ENCODE measurements around the gene VWC2L. TPM values are rescaled to one million over a fixed set of nuclear protein-coding genes. Genes with fewer than 3 reads are reported as not detected.

VWC2L gene
- total RNA-seq, 1 donor from 2014 or later: not detected

GRCh38 chr2:214557884-214558283 is 147.0 kb downstream of the VWC2L start:
- no peak overlapping the region for H3K27ac Mint-ChIP-seq
- H3K4me1 Mint-ChIP-seq (ENCODE audit: low read depth): no peaks in the 10 kb centered on the region
- H3K4me3 Mint-ChIP-seq (ENCODE audit: low read depth): no peak overlapping the region
- no peaks in the 10 kb centered on the region for H3K36me3 Mint-ChIP-seq (ENCODE audit: low read depth)
- DNase-seq (ENCODE audit: low spot score): no peak
- H3K27me3 Mint-ChIP-seq (ENCODE audit: low read depth): no peaks in the 10 kb centered on the region
- intact Hi-C loops (cut with micrococcal nuclease): no loop called here
- H3K9me3 Mint-ChIP-seq: no peaks in the 10 kb centered on the region

GRCh38 chr2:214558341-214558740 is 147.5 kb downstream of the VWC2L start:
- no peaks in the 10 kb centered on the region for H3K36me3 Mint-ChIP-seq (ENCODE audit: low read depth)
- intact Hi-C loops (cut with micrococcal nuclease): no loop called here
- no peak for DNase-seq (ENCODE audit: low spot score)
- no peak overlapping the region for H3K27ac Mint-ChIP-seq
- no peaks in the 10 kb centered on the region for H3K9me3 Mint-ChIP-seq
- no peaks in the 10 kb centered on the region for H3K27me3 Mint-ChIP-seq (ENCODE audit: low read depth)
- H3K4me1 Mint-ChIP-seq (ENCODE audit: low read depth): no peaks in the 10 kb centered on the region
- H3K4me3 Mint-ChIP-seq (ENCODE audit: low read depth): no peak overlapping the region

GRCh38 chr2:214560176-214560575 is 149.3 kb downstream of the VWC2L start:
- DNase-seq (ENCODE audit: low spot score): no peak
- no peaks in the 10 kb centered on the region for H3K4me1 Mint-ChIP-seq (ENCODE audit: low read depth)
- no peak overlapping the region for H3K4me3 Mint-ChIP-seq (ENCODE audit: low read depth)
- no peak overlapping the region for H3K27ac Mint-ChIP-seq
- no peaks in the 10 kb centered on the region for H3K27me3 Mint-ChIP-seq (ENCODE audit: low read depth)
- no peaks in the 10 kb centered on the region for H3K36me3 Mint-ChIP-seq (ENCODE audit: low read depth)
- intact Hi-C loops (cut with micrococcal nuclease): no loop called here
- no peaks in the 10 kb centered on the region for H3K9me3 Mint-ChIP-seq

GRCh38 chr2:214560618-214561190 is 149.8 kb downstream of the VWC2L start:
- no peak overlapping the region for H3K27ac Mint-ChIP-seq
- intact Hi-C loops (cut with micrococcal nuclease): no loop called here
- no peak for DNase-seq (ENCODE audit: low spot score)
- no peaks in the 10 kb centered on the region for H3K27me3 Mint-ChIP-seq (ENCODE audit: low read depth)
- no peak overlapping the region for H3K4me3 Mint-ChIP-seq (ENCODE audit: low read depth)
- no peaks in the 10 kb centered on the region for H3K4me1 Mint-ChIP-seq (ENCODE audit: low read depth)
- H3K36me3 Mint-ChIP-seq (ENCODE audit: low read depth): no peaks in the 10 kb centered on the region
- no peaks in the 10 kb centered on the region for H3K9me3 Mint-ChIP-seq

GRCh38 chr2:214565246-214565645 is 154.4 kb downstream of the VWC2L start:
- H3K27me3 Mint-ChIP-seq (ENCODE audit: low read depth): no peaks in the 10 kb centered on the region
- H3K4me1 Mint-ChIP-seq (ENCODE audit: low read depth): no peaks in the 10 kb centered on the region
- intact Hi-C loops (cut with micrococcal nuclease): no loop called here
- H3K27ac Mint-ChIP-seq: no peak overlapping the region
- no peaks in the 10 kb centered on the region for H3K36me3 Mint-ChIP-seq (ENCODE audit: low read depth)
- DNase-seq (ENCODE audit: low spot score): no peak
- H3K4me3 Mint-ChIP-seq (ENCODE audit: low read depth): no peak overlapping the region
- H3K9me3 Mint-ChIP-seq: no peaks in the 10 kb centered on the region

- no peaks in the 10 kb centered on the region for H3K9me3 Mint-ChIP-seq
- H3K4me1 Mint-ChIP-seq (ENCODE audit: low read depth): no peaks in the 10 kb centered on the region
- intact Hi-C loops (cut with micrococcal nuclease): no loop called here
- DNase-seq (ENCODE audit: low spot score): no peak
- no peak overlapping the region for H3K4me3 Mint-ChIP-seq (ENCODE audit: low read depth)
- no peaks in the 10 kb centered on the region for H3K36me3 Mint-ChIP-seq (ENCODE audit: low read depth)
- H3K27me3 Mint-ChIP-seq (ENCODE audit: low read depth): no peaks in the 10 kb centered on the region
- H3K27ac Mint-ChIP-seq: no peak overlapping the region
These were observed 155.6 kb downstream of the VWC2L start for GRCh38 chr2:214566457-214566856.

- Mint-ChIP-seq H3K4me1 (ENCODE audit: low read depth) (no peaks in the 10 kb centered on the region), H3K4me3 (ENCODE audit: low read depth) (no peak overlapping the region), H3K9me3 (no peaks in the 10 kb centered on the region), H3K36me3 (ENCODE audit: low read depth) (no peaks in the 10 kb centered on the region), H3K27me3 (ENCODE audit: low read depth) (peaks cover under 1% of the 10 kb centered on the region), H3K27ac (no peak overlapping the region)
- intact Hi-C loops (cut with micrococcal nuclease): no loop called here
- no peak for DNase-seq (ENCODE audit: low spot score)
These were observed 158.7 kb downstream of the VWC2L start for GRCh38 chr2:214569419-214570035.

- H3K4me3 Mint-ChIP-seq (ENCODE audit: low read depth): no peak overlapping the region
- no peak overlapping the region for H3K27ac Mint-ChIP-seq
- H3K36me3 Mint-ChIP-seq (ENCODE audit: low read depth): no peaks in the 10 kb centered on the region
- H3K27me3 Mint-ChIP-seq (ENCODE audit: low read depth): peaks cover 2% of the 10 kb centered on the region
- DNase-seq (ENCODE audit: low spot score): no peak
- intact Hi-C loops (cut with micrococcal nuclease): no loop called here
- no peaks in the 10 kb centered on the region for H3K9me3 Mint-ChIP-seq
- peaks cover 4% of the 10 kb centered on the region for H3K4me1 Mint-ChIP-seq (ENCODE audit: low read depth)
These were observed 163.4 kb downstream of the VWC2L start for GRCh38 chr2:214574084-214574781.

- Mint-ChIP-seq H3K27me3 (ENCODE audit: low read depth) (peaks cover 2% of the 10 kb centered on the region), H3K9me3 (no peaks in the 10 kb centered on the region), H3K4me3 (ENCODE audit: low read depth) (no peak overlapping the region), H3K27ac (no peak overlapping the region), H3K36me3 (ENCODE audit: low read depth) (no peaks in the 10 kb centered on the region), H3K4me1 (ENCODE audit: low read depth) (peaks cover 4% of the 10 kb centered on the region)
- intact Hi-C loops (cut with micrococcal nuclease): no loop called here
- no peak for DNase-seq (ENCODE audit: low spot score)
These were observed 164.2 kb downstream of the VWC2L start for GRCh38 chr2:214575030-214575429.

- intact Hi-C loops (cut with micrococcal nuclease): no loop called here
- Mint-ChIP-seq H3K4me1 (ENCODE audit: low read depth) (peaks cover 4% of the 10 kb centered on the region), H3K36me3 (ENCODE audit: low read depth) (no peaks in the 10 kb centered on the region), H3K27me3 (ENCODE audit: low read depth) (peaks cover 2% of the 10 kb centered on the region), H3K9me3 (no peaks in the 10 kb centered on the region), H3K4me3 (ENCODE audit: low read depth) (no peak overlapping the region), H3K27ac (no peak overlapping the region)
- no peak for DNase-seq (ENCODE audit: low spot score)
These were observed 164.6 kb downstream of the VWC2L start for GRCh38 chr2:214575465-214575864.

- H3K27ac Mint-ChIP-seq: no peak overlapping the region
- H3K27me3 Mint-ChIP-seq (ENCODE audit: low read depth): peaks cover 2% of the 10 kb centered on the region
- peaks cover 4% of the 10 kb centered on the region for H3K4me1 Mint-ChIP-seq (ENCODE audit: low read depth)
- intact Hi-C loops (cut with micrococcal nuclease): no loop called here
- no peaks in the 10 kb centered on the region for H3K36me3 Mint-ChIP-seq (ENCODE audit: low read depth)
- H3K4me3 Mint-ChIP-seq (ENCODE audit: low read depth): no peak overlapping the region
- H3K9me3 Mint-ChIP-seq: no peaks in the 10 kb centered on the region
- DNase-seq (ENCODE audit: low spot score): no peak
These were observed 166.9 kb downstream of the VWC2L start for GRCh38 chr2:214577769-214578168.

GRCh38 chr2:214578442-214578841 is 167.6 kb downstream of the VWC2L start:
- H3K9me3 Mint-ChIP-seq: no peaks in the 10 kb centered on the region
- DNase-seq (ENCODE audit: low spot score): no peak
- intact Hi-C loops (cut with micrococcal nuclease): no loop called here
- peaks cover 4% of the 10 kb centered on the region for H3K4me1 Mint-ChIP-seq (ENCODE audit: low read depth)
- H3K27ac Mint-ChIP-seq: no peak overlapping the region
- H3K27me3 Mint-ChIP-seq (ENCODE audit: low read depth): peaks cover 2% of the 10 kb centered on the region
- H3K4me3 Mint-ChIP-seq (ENCODE audit: low read depth): no peak overlapping the region
- no peaks in the 10 kb centered on the region for H3K36me3 Mint-ChIP-seq (ENCODE audit: low read depth)

- Mint-ChIP-seq H3K36me3 (ENCODE audit: low read depth) (no peaks in the 10 kb centered on the region), H3K27me3 (ENCODE audit: low read depth) (peaks cover 2% of the 10 kb centered on the region), H3K4me1 (ENCODE audit: low read depth) (peaks cover 4% of the 10 kb centered on the region), H3K4me3 (ENCODE audit: low read depth) (no peak overlapping the region), H3K27ac (no peak overlapping the region), H3K9me3 (no peaks in the 10 kb centered on the region)
- intact Hi-C loops (cut with micrococcal nuclease): no loop called here
- DNase-seq (ENCODE audit: low spot score): no peak
These were observed 168.2 kb downstream of the VWC2L start for GRCh38 chr2:214579035-214579434.
